Kidney capillary endothelial cell (primary cell): ENCODE measurements around the gene HNF4A.

Experiments used
- DNase-seq: peaks from one replicate; pipeline ENCODE4 v3.0.0-alpha.2; 2018; ENCODE audit warnings: low spot score

HNF4A gene

DNA sequence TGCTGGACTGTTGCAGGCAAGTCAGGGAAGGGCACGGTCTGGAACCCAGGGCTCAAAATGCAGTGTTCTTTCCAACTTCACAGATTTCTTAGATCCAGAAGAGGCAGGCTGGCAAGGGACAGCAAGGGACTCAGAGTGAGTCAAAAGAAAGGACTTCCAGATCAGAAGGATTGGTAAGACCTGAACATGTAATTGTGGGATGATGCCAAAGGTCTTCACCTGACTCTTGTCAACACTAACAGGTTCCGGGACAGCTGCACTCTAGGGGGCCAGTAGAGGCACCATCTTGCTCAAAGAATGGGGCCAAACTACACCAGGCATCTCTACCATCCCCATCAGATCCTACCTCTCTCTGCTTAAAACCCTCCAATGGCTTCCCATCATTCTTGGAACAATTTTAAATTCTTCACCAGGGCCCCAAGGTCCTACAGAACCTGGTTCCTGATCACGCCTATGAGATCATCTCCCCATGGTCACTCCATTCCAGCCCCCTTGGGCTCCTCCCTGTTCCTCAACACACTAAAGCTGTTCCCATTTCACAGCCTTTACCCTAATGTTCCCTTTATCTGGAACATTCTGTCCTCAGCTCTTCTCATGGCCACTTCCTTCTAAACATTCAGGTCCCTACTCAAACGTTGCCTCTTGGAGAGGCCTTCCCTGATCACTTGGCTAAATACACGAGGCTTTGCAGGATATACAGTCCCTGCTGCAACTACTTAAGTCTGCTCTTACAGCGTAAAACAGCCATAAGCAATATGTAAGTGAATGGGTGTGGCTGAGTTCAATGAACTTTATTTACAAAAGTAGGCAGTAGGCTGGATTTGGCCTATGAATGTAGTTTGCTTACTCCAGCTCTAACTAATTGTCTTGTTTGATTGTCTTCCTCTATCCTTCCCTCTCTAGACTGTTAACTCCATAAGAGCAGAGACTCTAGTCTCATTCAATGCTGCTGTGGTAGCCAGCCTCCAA, 90.5 kb downstream of the HNF4A start:
- DNase-seq = no peak

DNA sequence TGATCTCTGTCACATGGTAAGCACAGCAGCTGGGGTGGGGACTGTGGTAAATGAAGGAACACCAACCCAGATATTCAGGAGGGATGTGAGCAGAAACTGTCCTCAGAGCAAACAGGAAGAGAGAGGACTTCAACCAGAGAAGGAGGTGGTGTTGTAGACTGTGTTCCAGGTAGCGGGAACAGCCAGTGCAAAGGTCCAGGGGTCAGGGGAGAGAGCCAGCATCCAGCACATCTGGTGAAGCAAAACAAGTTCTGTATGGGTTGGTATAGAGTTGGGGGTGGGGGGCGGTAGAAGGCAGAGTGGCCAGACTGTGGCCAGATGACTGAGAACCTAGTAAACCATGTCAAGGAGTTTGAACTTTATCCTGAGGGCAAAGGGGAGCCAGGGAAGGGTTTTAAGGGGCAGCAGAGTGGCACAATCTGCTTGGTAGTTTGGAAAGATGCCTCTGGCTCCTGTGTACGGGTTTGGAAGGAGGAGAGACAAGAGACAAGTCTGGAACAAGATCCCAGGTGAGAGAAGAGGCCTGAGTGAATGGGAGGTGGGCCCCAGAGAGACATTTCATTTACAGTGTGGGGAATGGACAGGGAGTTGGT, 92.4 kb downstream of the HNF4A start:
- DNase-seq = no peak

DNA sequence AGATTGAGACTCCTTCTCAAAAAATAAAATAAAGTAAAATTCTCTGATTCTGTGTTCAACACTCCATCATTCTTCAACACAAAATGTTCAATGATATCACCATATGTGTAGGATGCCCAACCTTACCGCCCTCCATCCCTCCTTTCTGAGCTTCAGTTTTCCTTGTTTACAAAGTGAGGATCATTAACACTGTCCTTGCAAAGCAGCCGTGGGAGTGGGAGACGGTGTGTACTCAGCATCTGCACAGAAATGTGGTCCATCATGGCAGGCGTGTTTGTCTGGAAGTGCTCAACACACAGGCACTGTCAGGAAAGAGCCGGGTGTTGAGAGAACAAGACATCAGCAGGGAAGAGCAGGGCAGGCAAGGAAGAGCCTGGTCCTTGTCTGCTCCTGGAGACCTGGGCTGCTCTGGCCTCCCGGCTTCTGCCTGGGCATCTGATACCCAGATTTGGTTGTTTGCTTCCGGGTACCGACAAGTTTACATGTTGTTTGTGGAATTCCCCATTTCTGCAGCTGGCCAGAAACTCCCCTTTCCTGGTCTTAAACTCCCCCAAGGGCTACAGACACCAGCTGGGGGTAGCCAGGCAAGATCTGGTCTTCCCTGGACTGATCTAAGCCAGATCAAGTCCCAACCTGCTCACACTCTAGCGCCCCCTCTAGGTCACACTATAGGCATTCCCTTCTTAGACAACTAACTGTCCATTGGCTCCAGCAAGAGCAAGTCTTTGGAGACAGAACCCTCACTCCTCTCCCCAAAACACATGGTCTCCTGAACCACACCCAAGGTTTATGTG, 93.5 kb downstream of the HNF4A start:
- no peak for DNase-seq

DNA sequence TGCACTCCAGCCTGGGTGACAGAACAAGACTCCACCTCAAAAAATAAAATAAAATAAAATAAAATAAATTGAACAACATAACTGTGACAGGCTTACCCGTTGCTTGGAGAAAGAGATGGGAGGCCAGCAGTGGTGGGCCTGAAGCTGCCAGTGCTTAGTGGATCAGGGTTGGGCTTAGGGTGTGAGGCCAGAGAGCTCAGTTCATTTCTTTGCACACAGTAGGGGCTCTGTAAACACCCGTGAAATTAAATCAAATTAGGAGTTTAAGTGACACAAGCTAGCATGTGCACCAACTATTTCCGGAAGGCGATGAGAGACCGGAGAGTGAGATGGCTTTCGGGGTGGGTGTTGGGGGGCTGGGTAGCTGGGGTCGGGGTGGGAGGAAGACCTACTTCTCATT, 94.4 kb downstream of the HNF4A start:
- no peak for DNase-seq

DNA sequence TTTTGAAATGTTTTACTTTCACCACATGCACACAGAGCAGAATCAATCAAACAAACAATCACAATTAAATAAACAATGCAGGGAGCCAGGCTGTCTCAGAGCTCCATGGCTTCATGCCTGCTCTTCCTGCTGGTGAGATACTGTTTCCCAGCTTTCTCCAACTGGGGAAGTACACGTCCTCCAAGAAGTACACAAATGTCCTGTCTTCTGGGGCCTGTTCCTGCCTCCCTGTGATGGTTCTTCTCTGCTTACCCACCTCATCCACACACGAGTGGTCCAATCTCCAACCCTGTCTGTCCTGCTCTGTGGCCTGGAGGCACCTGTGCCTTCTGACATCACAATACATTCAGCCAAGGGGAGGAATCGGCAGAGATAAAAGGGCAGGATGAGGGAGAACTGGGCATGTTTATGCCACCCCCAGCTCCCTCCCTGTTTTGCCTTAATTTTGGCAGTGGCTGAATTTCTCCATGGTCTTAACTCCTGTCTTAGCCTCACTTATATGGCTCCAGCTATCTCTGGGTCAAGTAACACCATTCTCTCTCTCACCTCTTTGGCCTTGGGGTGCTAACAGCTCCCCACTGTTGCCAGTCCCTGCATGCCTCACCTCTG, 94.9 kb downstream of the HNF4A start:
- DNase-seq = no peak

DNA sequence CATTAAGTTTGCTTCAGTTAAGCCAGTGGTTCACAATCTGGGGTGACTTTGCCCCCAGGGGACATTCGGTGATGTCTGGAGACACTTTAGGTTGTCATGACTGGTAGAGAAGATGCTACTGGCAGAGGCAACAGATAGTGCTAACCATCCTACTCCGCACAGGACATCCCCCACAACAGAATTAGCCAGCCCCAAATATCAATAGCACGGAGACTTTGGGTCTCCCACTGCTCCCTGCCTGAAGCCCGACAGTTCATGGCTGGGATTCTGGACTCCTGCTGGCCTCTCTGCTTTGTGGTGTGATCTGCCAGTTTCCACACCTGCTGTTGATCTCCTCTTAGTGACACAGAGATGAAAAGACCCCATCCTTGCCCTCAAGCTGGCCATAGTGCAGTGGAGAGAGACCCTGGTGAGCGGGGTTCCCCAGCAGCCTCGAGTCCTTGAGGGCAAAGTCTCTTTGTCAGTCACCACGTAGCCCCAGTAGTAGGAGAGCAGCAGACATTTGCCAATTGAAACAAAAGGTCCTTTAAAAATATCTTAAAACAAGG, 95.5 kb downstream of the HNF4A start:
- DNase-seq = no peak

DNA sequence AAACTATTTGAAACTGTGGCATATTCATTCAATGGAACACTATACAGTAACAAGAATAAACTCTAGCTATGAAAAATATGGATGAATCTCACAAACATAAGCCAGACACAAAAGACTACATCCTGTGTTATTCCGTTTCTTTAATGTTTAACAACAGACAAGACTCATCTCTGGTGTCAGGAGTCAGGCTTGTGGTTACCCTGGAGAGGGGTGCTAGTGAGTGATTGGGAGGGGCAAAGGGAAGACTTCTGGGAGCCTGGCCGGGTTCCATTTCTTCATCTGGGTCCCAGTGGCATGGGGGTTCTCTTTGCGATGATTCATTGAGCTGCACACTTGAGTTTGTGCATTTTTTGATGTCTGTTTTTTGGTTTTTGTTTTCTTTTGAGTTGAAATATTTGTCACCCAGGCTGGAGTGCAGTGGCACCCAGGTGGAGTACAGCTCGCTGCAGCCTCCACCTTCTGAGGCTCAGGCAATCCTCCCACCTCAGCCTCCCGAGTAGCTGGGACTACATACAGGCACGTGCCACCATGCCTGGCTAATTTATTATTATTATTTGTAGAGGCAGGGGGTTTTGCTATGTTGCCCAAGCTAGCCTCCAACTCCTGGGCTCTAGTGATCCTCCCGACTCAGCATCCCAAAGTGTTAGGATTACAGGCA, 98.9 kb downstream of the HNF4A start:
- no peak for DNase-seq

DNA sequence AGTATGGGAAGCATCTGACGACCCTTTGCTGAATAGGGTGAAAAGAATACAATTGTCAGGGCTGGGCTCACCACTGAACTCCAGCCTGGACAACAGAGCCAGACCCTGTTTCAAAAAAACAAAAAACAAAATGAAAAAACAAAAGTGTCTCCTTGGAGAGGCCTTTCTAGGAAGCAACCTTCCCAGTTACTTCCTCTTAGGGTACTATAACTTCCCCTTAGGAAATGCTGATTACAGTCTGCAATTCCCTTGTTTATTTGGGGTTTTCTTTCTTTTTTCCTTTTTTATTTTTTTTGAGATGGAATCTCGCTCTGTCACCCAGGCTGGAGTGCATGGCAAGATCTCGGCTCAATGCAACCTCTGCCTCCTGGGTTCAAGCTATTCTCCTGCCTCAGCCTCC, 99.6 kb downstream of the HNF4A start:
- no peak for DNase-seq

DNA sequence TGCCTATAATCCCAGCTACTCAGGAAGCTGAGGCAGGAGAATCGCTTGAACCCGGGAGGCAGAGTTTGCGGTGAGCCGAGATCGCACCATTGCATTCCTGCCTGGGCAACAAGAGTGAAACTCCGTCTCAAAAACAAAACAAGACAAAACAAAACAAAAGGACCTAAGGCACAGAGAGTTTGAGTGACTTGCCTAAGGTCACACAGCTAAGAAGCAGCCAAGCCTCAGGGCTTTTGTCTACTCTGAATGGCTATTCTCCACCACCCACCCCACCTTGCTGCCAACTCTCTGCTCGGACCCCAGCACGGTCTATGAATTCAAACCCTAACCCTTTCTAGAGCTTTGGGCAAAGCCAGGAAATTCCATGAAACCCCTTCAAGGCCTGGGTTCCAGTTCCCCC, 101.1 kb downstream of the HNF4A start:
- DNase-seq = no peak

DNA sequence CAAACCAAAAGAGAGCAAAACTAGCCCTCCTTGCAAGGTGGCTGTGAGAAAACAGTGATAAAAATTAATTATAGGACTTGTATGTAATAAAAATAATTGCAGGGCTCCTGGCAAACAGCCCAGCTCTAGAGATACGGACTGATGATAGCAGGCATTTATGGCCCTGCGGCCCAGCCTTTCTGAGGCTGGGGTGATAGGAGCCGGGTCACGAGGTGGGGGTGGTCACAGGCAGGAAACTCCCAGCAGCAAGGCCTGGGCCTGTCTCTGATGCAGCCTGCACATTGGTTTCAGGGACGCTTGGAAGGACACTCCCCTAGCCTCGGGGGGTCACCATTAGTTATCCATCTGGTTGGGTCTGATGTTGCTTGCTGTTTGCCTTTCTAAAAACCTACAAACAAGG, 101.5 kb downstream of the HNF4A start:
- DNase-seq = no peak

DNA sequence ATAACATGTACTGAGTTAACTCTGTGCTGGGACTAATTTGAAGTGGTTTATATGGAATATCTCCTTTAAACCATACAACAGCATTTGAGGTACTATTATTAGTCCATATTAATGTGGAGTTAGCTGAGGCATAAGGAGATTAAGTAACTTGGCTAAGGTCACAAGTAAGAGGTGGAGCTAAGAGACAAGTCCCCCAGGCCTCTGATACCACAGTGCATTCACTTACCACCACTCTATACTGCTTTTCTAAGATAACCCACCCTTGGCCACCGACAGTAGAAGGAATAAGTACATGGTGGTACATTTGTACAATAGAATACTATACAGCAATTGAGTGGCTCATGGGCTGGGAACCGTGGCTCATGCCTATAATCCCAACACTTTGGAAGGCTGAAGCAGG, 103.8 kb downstream of the HNF4A start:
- DNase-seq = no peak

DNA sequence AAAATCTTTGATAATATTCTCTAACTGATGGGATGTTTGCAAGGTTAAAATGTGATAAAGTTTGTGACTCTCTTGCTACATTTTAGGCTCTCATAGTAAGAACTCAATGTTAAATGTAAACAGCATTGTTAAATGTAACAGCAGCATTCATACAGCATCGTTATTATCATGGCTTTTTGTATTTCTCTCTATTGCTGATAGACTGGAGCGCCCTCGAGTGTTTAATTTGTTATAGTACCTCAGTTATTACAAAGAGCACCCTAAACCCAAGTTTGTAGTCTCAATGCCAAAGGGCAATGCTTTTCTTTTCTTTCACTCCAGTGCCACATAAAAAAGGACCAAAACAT, 105.3 kb downstream of the HNF4A start:
- DNase-seq = no peak

DNA sequence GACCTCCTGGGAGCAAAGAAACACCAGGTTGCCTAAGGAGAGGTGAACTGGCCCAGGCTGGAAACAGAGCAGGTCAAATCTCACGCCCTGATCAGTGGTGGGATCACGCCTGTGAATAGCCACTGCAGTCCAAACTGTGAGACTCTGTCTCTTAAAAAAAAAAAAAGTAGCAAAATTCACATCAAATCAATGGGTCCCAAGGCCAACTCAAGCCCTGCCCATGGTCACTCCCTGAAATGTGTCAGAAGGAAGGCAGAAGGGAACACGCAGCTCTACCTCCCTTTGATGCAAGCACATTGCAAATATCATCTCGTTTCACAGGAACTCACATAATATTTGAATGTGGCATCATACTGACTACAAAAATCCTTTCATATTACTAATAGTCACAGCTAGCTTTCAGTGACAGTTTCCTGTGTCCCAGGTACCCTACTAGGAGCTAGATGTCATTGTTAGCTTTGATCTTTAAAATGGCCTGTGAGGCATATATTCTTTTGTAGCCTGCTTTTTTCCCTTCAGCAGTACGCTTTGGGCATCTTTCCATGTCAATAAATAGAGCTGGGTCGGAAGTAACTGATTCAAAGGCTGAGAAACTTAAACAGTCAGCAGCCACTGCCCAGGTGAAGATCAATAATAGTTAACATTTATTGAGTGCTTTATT, 105.8 kb downstream of the HNF4A start:
- DNase-seq = no peak

DNA sequence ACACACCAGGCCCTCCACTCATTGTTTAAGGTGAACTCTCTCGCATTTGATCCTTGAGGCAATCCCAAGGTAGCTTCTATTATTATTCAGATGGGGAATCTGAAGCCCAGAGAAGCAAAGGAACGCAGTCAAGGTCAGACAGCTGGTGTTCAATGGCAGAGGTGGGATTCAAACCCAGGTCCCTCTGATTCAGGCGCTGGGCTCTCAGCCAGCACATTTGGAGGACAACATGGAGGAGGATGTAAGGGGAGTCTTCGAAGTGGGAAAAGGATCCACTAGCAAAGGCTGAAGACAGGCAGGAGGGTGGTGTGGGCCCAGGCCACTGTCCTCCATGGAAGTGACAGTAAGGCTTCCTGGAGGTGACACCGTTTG, 106.3 kb downstream of the HNF4A start:
- no peak for DNase-seq

DNA sequence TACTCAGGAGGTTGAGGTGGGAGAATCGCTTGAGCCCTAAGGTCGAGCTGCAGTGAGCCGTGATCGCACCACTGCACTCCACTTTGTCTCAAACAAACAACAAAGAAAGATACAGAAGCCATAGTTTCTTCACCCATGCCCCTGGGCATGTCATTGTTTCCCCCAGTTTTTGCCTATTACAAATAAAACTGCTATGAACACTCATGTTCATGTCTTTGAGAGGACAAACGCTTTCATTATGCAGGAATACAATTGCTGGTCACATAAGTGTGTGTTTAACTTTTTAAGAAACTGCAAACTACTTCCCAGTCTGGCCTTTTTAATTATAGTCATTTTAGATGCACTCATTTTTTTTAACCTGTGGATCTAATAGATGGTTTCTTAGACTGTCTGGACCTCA, 108.0 kb downstream of the HNF4A start:
- DNase-seq = no peak

DNA sequence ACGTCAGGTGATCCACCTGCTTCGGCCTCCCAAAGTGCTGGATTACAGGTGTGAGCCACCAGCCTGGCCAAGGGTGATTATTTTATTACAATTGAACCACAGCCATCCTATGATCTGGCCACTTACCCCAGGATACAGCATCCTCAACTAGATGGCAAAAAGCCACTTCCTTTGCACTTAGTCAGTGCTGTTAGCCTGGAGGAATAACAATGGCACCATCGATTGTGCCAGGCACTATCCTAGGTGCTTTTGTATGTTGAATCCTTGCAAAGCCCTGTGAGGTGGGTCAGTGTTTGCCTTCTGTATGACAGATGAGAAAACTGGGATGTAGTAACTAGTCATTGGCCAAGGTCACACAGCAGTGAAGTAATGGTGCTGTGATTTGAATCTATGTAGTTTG, 109.0 kb downstream of the HNF4A start:
- no peak for DNase-seq

DNA sequence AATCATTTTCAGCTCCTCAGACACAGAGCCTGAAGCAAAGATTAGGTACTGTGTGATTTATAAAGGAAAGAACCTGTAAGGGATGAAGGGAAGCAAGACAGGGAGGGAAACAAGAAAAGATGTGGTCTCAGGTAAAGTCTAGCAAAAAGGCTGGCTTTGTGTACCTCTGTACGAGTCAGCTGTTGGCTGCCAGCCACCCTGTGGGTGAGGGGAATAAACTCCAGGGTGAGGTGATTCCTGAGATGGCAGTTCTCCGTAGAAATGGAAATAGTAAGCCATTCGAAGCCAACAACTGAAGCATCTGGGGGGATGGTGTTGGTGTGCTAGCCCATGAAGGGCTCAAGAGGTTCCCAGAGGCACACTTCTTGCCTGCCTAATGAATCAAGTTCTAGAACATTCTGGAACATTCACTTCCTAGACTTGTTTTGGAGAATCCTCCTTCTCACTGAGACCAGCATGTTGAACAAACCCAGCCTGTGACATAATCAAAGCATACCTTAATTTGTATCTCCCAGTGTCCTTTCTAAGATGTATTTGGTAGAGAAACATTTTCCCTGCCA, 109.6 kb downstream of the HNF4A start:
- DNase-seq = no peak

DNA sequence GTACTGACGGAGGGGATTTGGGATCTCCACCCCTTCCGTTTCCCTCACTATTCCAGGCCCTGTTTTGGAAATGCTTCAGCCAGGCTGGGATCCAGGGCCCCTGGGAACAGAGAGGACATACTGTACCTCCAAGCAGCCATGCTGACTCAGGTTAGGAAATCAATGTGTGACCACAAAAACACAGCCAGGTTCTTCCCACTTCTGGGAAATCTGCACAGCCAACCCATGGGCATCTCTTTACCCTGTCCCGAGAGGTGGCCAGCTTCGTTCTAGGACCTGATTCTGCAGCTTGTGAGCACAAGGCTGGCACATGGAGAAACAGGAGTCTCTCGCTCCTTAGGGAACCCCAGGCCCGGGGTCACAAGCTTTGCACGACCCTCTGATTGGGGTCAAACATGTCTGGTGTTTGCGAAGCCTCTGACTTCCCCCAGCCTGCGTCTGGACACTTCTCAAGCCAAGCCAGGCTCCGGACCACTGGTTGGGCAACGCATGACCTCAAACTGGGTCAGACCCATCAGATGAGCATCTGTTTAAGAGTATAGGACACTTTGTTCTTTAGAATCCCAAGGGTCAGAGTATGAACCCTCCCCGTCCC, 111.9 kb downstream of the HNF4A start:
- no peak for DNase-seq

DNA sequence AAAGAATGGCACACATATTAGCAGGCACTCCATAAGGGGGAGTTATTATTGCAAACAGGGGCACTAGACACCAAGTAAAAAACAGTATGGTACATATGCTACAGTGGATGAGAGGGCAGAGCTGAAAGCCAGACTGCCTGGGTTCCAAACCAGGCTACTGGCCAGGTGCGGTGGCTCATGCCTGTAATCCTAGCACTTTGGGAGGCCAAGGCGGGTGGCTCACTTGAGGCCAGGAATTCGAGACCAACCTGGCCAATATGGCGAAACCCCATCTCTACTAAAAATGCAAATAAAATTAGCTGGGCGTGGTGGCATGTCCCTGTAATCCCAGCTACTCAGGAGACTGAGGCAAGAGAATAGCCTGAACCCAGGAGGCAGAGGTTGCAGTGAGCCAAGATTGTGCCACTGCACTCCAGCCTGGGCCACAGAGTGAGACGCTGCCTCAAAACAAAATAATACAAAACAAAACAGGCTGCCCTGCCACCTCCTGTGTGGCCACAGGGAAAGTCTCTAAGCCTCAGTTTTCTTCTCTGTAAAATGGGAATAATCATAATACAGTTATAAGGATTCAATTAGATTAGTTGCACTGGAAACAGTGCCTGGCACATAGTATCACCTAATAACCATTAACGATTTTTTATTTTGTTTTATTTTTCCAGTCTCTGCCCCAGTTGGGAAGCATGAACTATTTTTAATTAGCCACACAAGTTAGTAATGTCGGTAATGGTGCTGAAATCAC, 112.7 kb downstream of the HNF4A start:
- no peak for DNase-seq

DNA sequence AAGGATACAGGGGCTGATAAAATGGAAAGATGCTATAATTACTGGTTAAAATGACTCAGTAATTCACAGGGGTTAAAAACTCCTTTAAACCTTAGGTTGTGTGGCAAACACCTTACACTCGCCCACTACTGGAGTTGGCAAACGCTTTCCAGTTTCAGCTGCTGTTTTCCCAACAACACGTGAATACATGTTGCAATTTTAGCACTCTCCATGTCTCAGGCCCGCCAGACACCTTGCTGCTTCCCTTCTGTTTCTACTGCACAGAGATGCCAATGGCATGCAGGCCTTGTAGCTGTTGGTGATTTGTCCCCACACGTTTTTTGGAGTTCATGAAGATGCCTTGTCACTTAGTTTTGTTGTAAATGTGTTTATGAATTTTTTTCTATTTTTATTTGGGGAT, 114.8 kb downstream of the HNF4A start:
- DNase-seq = no peak
